ENCODE measurements around the gene MAP7D3.
"Not testable (repeated sequence)": the region's sequence is repeated elsewhere in the genome, so short reads cannot be mapped to it uniquely, and the experiment has no call there.

The MAP7D3 gene

DNA sequence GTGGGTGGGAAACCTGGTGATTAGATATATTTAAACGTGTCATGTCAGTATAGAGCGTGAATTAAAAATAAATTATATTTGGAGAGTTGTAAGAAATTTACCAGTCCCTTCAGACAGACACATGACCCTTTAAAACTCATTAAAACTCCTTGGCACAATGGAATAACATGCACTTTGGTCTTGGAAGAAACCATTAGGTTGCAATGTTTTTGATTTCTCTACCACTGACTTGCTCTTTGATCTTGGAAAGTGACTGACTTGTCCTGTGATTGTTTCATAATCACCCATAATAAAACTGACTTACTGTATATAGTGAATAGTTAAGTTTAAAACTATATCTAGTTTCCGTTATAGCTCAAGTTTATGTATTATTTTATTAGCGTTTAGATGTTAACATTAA, 68.0 kb downstream of the MAP7D3 start:
- no peak for DNase-seq (ENCODE audit: low read depth)

- no peak for DNase-seq (ENCODE audit: low read depth)
These were observed 68.8 kb downstream of the MAP7D3 start for GRCh38 chrX:136182414-136182813.

GRCh38 chrX:136179133-136179532, 72.1 kb downstream of the MAP7D3 start:
- no peak for DNase-seq (ENCODE audit: low read depth)

DNA sequence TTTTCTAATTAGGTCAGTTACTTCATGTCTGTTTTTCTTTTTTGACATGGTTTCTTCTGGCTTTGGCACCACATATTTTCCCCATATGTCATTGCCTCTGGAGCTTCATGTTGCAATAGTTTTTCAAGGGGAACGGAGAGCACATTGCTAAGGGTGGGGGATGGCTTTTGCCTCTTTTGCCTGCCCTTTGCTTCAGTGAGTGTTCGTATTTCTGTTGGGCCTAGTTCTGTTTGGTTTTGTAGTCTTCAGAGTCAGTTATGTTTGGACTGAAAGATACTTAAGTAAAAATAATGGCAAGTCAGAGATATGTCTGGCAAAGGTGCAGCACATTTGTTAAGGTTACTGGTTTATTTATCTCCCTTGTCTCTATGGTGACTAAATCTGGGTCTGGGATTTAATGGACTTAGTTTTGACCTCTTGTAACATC, 74.8 kb downstream of the MAP7D3 start:
- DNase-seq (ENCODE audit: low read depth) = peak; percentile 76

DNA sequence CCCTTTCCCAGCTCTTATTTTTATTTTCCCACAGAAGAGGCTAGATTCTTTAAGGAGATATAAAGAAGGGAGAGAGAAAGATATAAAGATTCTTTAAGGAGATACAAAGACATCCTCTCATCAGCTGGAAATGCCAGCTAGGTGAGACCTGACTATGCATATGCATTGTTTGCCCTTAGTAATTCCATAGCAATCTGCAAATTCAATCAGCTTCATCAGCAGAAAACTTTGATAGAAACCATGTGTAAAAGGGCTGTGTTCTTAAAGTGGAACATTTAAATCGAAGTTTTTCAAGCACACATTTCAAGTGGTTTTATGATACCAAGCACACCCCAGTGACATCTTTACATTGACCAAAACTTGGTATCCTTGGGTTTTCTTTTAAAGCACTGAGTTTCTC, 79.8 kb downstream of the MAP7D3 start:
- DNase-seq (ENCODE audit: low read depth) = no peak

GRCh38 chrX:136170139-136170800, 80.9 kb downstream of the MAP7D3 start:
- peak; percentile 62 for DNase-seq (ENCODE audit: low read depth)

DNA sequence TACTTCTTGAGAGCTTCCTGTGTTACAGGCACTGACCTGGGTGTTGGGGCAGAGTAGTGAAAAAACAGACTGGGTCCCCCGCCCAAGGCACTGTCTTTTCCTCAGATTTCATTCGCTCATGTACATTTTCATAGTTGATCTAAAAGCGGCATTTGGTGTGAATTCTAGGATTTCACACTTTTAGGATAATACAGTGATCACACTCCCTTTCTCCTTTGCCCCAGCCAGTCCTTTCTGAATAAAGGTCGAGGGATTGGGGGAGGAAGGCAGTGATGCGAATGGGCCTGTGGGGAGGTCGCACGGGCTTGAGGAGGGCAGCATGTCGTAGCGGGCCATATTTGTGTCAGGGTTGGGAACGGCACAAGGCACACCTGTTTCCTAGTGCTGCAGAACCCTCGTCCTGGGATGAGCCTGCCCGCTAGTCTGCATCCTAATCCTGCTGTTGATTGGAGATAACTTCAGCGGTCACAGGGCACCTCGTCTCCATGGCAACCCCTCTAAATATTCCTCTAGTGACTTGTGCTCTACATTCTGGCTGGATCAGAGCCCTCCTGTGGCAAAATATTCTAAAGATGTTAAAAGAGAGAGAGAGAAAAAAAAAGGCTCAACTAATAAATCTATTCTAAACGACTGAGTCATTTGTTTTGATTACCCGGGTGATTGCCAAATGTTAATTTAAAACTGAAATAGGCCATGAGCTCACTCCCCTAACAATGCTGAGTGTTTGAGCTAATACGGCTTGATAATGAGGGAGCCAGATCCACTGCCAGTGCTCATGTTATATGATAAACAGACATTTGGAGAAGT, 82.1 kb downstream of the MAP7D3 start:
- DNase-seq (ENCODE audit: low read depth) = peak; percentile 79

DNA sequence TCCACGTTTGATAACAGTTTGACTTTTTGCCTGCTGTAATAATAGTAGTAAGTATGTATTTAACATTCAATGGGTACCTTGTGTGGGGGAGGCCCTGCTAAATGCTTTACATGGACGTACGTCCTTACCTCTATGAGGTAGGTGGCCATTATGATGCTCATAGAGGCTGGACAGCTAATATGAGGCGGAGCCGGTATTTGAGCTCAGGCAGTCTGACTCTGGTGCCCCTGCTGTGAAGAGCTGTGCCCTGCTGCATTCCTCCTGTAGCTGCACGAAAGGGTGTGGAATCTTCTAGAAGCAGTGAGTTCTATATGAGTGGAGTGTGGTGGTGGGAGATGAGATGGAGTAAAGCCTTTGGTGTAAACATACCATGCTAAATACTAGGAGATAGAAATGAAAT, 83.2 kb downstream of the MAP7D3 start:
- DNase-seq (ENCODE audit: low read depth) = not testable (repeated sequence)

DNA sequence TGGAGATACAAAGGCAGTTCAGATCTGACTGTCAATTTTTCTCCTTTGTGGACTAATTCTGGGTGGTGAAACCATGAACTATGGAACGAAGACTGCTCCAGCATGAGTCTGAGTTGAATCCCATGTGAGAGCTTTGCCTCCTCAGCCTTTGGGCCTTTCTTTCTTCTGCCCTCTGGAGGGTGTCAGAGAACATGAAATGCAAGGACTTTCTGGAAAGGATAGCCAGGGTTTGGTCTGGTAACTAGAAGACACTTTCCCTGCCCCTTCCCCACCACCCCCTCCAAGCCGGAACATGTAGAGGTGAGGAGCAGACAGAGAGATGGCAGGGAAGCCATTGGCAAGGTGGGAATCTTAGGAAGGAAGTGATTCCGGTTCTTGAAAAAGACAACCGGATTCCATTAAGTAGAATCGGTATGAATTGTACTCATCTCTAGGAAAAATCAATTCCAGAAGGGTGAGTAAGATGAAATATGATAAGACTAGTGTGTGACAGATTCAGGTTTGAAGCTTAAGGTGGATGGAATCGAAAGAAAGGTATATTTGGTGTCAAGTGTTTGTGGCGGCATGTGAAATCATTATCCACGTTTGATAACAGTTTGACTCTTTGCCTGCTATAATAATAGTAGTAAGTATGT, 84.9 kb downstream of the MAP7D3 start:
- DNase-seq (ENCODE audit: low read depth) = peak; percentile 47

GRCh38 chrX:136165406-136165805, 85.8 kb downstream of the MAP7D3 start:
- DNase-seq (ENCODE audit: low read depth) = no peak

DNA sequence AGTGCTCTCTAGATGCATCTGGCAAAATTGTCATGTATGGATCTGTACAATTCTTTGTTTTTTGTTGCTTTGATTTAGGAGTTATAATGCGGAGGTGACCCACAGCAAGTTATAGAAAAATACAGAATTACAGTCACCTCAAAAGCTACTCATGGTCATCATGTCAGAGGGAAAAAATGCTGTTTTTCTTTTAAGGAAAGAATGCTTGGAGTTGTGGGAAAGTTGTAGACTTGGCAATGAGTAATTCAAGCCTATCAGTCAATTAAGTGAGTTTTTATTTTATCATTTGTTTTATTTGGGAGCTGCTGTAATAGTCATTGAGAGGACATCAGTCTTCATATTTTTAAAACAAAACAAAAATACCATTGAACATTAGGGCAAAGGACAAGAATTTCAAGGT, 87.5 kb downstream of the MAP7D3 start:
- peak; percentile 15 for DNase-seq (ENCODE audit: low read depth)

Data from ELR (cell line).